Adipose tissue (tissue), 3 donors: ENCODE data around the gene TTYH3. TPM values are rescaled to one million over a fixed set of nuclear protein-coding genes. Genes with fewer than 3 reads are reported as not detected.
"Not testable (repeated sequence)": the region's sequence is repeated elsewhere in the genome, so short reads cannot be mapped to it uniquely, and the experiment has no call there.

Source experiments
- H3K27ac ChIP-seq: one replicate; pipeline ENCODE4 v1.5.1; 2013; ENCODE audit warnings: low read depth, low read length
- WGBS, 3 donors: extraction: QIAGEN DNeasy Blood & Tissue Kit; methylation state at CpG; one replicate each; pipeline ENCODE4 v1.1.7; 2013; 5-methylcytosine and 5-hydroxymethylcytosine counted together
- polyA plus RNA-seq, 3 donors: library from polyadenylated mRNA; stranded (reverse); fragments of 200-250 nt; gene quantifications; one replicate each; pipeline ENCODE4 v1.2.3, GENCODE V29; 2013
- donor health status: healthy with polysubstance abuse.
- donor health status: Bipolar disorder and iron deficiency.
- donor health status: healthy.

The TTYH3 gene
- polyA plus RNA-seq, 3 donors, result 7.2 to 49.8 (median 26.4) TPM

DNA sequence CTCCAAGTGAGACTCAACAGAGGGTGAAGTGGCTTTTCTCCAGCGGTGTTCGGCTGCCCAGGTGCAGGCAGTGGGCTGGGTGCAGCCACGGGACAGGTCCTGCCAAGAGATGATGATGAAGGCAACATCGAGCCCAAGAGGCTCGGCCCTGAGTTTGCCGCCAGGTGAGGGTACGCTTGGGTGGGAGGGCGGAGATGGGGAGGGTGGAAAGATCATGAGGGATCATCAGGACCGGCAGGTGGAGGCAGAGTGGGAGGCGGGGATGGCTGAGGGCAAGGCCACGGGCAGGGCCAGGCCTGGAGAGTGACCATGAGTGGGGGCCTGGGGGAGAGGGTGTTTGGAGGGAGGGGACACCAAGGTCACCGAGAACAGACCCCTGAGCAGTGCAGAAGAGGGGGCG, 38.4 kb downstream of the TTYH3 start:
- WGBS, 3 donors, result 71 to 91% (median 81%) methylated on average over 13 of the region's 13 CpGs

DNA sequence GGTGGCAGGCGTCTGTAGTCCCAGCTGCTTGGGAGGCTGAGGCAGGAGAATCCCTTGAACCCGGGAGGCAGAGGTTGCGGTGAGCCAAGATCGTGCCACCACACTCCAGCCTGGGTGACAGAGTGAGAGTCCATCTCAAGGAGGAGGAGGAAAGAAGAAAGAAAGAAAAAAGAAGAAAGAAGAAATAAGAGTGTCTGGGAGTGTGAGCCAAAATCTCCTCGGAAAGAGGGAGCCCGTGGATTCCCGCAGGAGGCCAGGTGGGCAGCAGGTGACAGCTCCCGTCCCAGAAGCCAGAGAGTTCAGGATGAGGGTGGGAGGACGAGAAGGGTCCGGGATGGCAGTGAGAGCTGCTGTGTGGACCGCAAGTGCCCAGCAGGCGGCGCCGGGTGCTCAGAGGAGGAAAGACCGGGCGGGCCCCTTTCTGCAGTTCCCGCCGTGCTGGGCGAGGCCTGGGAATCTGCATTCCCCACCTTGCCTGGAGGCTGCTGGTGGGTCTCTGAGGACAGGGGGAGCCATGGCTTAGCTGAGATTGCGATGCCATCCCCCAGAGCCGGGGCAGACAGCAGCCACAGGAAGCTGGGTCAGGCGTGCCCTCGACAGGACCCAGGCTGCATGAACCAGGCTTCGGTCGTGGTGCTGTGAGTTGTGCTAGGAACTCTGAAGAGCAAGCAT, 39.1 kb downstream of the TTYH3 start:
- no peak overlapping the region for H3K27ac ChIP-seq
- 20 to 23% (median 21%) methylated on average over 25 of the region's 25 CpGs for WGBS, 3 donors

More for the DNA sequence above, 38.4 kb downstream of the TTYH3 start:
- H3K27ac ChIP-seq, result no peak overlapping the region

DNA sequence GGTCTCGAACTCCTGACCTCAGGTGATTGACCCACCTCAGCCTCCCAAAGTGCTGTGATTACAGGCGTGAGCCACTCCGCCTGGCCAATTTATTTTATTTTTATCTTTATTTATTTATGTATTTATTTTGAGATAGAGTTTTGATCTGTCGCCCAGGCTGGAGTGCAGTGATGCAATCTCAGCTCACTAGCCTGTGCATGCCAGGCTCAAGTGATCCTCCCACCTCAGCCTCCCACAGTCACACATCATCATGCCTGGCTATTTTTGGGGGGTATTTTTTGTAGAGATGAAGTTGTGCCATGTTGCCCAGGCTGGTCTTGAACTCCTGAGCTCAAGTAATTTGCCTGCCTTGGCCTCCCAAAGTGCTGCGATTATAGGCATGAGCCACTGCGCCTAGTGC, 41.4 kb downstream of the TTYH3 start:
- H3K27ac ChIP-seq, result not testable (repeated sequence)
- 64 to 82% (median 79%) methylated on average over 6 of the region's 6 CpGs for WGBS, 3 donors

DNA sequence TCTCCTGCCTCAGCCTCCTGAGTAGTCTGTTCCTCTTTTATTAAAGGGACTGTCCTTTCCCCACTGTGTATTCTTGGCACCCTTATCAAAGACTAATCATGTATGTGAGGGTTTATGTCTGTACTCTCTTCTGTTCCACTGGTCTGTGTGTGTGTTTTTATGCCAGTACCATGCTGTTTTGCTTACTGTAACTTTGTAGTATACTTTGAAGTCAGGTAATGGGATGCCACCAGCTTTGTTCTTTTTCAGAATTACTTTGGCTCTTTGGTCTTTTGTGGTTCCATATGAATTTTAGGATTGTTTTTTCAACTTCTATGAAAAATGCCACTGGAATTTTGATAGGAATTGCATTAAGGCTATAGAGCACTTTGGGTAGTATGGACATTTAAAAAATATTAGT, 42.1 kb downstream of the TTYH3 start:
- H3K27ac ChIP-seq, result no peak overlapping the region

DNA sequence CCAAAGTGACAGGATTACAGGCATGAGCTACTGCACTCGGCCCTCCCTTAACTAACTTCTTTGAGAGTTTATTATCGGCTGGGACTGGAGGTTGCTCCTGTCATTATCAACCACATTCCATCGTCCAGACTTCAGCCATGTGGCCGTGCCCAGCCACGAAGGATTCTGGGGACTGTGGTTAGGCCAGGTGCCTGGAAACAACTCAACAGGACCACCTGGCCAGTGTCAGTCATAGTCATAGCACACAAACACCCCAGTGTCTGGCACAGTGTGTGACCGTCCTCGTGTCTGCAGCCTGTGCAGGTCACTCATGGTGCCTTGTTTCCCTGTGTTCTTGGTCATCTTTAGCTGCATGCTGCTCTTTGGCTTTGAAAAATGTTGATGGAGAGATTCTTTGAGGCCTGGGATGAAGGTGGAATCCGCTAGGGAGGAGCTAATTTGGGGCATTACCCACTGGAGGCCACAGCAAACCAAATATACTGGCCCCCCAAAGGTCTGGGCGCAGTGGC, 43.5 kb downstream of the TTYH3 start:
- 84 to 91% (median 87%) methylated on average over 9 of the region's 9 CpGs for WGBS, 3 donors

DNA sequence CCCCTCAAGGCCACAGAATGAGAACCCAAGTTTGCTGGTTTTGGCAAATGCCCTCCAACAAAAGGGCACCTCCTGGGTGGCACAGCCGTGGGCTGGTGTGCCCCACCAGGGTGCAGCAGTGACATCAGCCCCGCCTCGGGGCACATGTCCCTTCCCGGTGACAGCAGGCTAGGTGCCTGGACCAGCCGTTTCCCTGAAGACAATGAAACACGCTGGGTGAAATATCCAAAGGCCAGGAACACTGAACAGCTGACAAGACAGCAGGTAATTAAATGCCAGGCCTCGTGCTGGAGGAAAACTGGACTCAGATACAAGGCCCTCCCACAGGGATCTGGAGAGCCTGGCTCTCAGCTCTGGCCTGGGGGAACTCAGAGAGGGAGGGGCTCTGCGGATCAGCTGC, 44.8 kb downstream of the TTYH3 start:
- WGBS, 3 donors, result 66 to 90% (median 85%) methylated on average over 6 to 7 of the region's 8 CpGs
- not testable (repeated sequence) for H3K27ac ChIP-seq

More for the DNA sequence above, 43.5 kb downstream of the TTYH3 start:
- H3K27ac ChIP-seq, result no peak overlapping the region

DNA sequence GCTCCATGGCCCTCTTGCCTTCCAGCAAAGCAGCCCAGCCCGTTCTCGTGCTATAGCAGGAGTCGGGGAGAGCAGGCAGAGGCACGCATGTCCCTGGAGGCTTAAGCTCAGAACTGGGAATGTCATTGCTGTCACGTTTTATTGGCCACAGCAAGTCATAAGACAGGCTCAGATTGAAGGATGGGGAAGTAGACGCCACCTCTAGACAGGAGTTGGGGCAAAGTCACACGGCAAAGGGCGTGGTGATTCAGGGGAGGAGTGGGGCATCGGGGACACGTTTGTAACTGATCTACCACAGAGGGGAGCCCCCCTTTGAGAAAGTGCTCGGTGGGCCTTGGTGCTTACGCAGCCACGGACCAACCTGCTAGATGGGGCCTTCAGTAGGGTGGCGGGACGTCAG, 46.7 kb downstream of the TTYH3 start:
- not testable (repeated sequence) for H3K27ac ChIP-seq
- WGBS, 3 donors, result 77 to 85% (median 79%) methylated on average over 12 to 15 of the region's 15 CpGs

DNA sequence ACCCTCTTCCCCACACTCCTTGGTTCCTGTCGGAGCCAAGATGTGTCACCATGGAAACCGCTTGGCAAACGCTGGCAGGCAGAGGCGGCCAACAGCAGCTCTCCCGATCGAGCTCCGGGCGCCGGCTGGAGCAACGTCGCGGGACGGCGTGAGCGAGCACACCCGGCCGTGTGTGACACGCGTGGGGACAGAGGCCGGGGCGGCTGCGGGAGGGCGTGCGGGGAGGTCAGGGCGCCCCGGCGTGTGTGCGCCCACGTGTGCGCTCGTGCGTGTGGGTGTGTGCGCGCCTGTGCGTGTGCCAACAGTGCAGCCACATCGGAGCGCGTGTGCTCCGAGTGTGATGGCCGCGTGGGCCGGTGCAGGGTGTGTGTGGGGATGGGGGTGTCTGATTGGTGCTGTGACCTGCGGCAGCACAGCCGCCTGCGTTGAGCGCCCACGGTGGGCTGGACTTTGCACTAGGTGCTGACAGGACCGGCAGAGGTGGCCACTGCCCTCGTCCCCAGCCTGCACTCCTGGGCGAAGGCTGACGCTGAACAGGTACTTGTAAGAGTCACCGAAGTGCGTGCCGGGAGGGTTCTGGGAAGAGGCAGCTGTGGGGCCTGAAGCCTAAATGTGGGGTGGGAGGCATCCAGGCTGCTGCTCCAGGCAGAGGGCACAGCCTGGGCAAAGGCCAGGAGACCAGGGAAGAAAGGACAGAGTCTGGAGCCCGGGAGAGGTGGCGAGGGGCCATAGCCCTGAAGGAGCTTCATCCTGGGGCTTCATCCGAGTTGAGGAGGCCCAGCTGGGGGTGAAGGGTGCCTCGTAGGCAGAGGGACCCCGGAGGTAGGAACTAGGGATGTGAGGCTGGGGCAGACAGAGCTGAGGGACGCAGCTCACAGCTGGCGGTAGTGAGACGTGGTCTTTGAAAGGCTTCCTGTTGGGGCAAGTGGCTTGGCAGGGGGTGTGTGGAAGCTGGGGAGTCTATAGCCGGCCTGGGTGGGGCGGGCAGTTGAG, 47.6 kb downstream of the TTYH3 start:
- 59 to 75% (median 62%) methylated on average over 37 to 64 of the region's 64 CpGs for WGBS, 3 donors
- H3K27ac ChIP-seq, result not testable (repeated sequence)

DNA sequence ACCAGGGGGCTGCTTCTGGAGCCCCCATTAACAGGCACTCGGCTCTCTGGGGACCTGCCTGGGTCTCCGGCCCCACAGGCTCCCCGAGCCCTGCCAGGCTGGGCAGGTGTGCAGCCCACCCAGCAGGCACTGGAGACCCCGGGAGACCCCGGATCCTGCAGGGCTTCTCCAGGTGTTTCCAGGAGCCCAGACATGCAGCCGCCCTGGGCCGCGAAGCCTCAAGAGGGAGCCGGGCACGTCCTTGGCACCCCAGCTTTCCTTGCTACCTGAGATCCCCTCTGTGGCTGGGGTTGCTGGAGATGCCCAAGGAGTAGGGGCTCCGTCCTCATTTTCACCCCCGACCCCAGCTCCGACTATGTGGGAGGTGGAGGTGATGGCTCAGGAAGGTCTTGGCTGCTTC, 48.5 kb downstream of the TTYH3 start:
- 80 to 87% (median 85%) methylated on average over 13 of the region's 13 CpGs for WGBS, 3 donors
- no peak overlapping the region for H3K27ac ChIP-seq

DNA sequence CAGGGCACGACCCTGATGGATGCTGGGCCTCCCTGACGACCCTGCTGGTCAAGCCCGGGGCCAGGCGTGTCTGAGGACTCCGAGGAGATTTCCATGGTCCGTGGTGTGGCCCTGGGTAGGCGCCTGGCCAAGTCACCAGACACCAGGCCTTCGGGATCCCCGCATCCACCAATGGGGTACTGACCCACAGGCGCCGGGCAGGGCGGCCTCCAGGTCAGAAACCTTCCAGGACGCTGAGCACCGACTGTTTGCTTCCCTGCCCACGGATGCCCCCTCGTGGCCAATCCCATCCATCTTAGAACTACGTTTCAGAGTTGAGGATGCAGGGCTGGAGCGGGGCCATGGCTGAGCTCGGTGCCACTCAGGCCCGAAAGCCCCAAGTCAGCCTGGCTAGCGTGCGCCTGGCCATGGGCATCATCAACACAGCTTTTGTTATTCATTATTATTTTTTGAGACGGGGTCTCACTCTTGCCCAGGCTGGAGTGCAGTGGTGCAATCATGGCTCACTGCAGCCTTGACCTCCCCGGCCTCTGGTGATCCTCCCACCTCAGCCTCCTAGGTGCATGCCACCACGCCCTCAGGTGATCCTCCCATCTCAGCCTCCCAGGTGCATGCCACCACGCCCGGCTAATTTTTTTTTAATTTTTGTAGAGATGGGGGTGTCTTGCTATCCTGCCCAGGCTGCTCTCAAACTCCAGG, 49.2 kb downstream of the TTYH3 start:
- H3K27ac ChIP-seq, result no peak overlapping the region
- 36 to 44% (median 40%) methylated on average over 27 of the region's 27 CpGs for WGBS, 3 donors

DNA sequence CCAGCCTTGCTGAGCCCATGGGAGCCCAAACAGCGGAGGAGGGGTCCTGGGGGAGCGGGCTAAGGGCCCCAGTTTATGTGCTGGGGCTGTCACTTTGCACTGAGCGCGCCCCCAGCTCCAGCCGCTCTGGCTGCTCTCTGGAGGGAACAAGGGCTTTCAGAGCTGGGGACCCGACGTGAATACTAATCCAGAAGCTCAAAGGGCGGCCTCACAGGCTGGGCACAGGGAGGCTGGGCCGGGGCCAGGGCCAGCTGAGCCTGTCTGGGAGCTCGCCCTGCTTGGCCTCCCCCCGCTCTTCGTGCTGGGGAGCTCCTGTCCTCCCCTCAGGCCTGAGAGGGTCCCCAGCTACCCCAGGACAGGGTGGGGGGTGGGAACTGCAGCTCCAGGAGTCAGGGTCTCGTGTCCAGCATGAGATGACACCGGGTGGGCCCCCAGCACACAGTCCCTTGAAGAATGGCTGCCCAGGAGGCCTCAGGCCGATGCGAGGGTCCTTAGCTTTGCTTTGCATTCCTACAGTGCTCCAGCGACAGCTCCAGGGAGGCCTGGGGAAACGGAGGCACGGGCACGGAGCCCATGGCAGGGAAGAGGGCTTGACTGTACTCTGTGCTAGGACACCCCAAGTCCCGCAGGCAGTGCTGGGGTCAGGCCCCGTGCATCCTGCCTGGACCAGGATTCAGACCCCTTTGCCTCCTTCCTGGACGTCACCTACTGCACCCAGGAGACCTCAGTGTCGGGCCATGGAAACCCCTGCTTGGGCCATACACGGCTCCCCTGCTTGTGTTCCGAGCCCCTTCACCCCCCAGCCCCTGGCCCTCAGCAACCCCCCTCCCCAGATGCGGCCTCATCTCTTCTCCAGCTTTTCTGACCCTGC, 50.4 kb downstream of the TTYH3 start:
- 82 to 91% (median 87%) methylated on average over 25 to 27 of the region's 27 CpGs for WGBS, 3 donors
- H3K27ac ChIP-seq, result no peak overlapping the region

DNA sequence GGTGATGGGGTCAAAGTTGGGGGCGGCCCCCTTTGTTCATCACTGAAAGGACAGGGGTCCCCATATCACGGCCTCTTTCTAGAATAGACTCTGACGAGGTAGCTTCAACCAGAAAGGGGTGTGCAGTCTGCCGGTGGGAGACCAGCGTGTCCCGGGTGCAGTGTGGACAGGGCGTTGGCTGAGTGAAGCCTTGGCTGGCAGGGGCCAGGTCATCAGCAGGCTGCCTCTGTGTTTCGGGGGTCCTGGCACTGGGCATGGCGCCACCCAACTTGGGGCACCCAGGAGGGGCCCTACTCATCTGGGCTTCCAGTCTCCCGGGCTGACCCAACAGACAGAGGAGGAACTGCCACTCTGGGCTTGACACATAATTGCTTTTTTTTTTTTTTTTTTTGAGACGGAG, 52.7 kb downstream of the TTYH3 start:
- WGBS, 3 donors, result 92 to 93% (median 92%) methylated on average over 10 to 11 of the region's 11 CpGs
- no peak overlapping the region for H3K27ac ChIP-seq

DNA sequence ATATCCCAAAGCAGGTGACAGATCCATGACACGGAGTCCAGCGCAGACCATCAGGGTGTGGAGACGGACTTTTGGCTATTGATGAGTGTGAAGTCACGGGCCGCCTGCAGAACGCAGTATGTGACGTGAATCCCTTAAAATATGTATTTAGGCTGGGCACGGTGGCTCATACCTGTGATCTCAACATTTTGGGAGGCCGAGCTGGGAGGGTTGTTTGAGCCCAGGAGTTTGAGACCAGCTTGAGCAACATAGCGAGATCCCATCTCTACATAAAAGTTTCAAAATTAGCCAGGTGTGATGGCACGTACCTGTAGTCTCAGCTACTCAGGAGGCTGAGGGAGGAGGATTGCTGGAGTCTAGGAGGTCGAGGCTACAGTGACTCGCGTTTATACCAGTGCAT, 54.3 kb downstream of the TTYH3 start:
- WGBS, 3 donors, result 86 to 94% (median 91%) methylated on average over 14 of the region's 14 CpGs

DNA sequence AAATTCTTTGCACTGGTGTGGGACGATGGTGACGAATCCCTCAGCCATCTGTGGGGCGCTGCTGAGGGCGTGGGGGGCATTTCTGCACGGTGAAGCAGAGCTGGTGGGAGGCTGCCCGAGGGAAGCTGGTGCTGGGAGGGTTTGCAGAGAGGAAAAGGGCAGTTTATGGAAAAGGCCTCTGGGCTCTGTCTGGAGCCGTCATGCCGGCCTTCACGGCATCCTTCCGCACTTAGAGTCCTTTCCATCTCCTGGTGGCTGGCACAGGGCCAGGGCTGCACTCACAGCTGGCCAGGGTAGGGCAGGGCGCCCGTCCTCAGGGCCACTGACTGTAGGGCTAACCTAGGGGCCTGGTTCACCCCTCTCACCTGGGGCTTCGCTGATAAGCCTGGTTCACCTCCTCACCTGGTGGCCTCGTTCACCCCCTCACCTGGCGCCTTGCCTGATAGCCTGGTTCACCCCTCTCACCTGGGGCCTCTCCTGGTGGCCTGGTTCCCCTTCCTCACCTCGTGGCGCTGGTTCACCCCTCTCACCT, 55.6 kb downstream of the TTYH3 start:
- WGBS, 3 donors, result 36 to 49% (median 43%) methylated on average over 17 of the region's 17 CpGs
- H3K27ac ChIP-seq, result no peak overlapping the region

More for the DNA sequence above, 54.3 kb downstream of the TTYH3 start:
- H3K27ac ChIP-seq, result no peak overlapping the region

DNA sequence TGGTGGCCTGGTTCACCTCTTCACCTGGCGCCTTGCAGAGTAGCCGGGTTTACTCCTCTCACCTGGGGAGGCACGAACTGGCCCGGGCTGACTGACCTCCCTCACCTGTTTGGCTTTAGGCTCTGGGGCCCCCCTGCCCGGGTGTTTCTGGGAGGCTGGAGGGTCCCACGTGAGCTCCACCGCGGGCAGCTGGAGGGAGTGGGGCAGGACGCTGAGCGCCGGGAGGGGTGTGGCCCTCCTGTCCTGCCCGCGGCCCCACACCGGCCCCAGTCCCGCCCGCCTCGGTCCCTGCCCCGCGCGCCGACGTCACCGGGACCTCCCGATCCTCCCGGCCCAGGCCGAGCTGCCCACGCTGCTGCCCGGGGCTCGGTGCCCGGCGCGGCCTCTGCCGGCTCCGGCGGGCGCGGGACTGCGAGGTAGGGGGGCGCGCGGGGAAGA, 56.1 kb downstream of the TTYH3 start, which contains the start of gene AMZ1:
AMZ1 (plus strand) TSS at position 322 of the 438 bp plus-strand sequence. CDS start 12,250 bp downstream, outside the sequence.
- WGBS, 3 donors, result 3% methylated on average over 26 to 41 of the region's 41 CpGs

DNA sequence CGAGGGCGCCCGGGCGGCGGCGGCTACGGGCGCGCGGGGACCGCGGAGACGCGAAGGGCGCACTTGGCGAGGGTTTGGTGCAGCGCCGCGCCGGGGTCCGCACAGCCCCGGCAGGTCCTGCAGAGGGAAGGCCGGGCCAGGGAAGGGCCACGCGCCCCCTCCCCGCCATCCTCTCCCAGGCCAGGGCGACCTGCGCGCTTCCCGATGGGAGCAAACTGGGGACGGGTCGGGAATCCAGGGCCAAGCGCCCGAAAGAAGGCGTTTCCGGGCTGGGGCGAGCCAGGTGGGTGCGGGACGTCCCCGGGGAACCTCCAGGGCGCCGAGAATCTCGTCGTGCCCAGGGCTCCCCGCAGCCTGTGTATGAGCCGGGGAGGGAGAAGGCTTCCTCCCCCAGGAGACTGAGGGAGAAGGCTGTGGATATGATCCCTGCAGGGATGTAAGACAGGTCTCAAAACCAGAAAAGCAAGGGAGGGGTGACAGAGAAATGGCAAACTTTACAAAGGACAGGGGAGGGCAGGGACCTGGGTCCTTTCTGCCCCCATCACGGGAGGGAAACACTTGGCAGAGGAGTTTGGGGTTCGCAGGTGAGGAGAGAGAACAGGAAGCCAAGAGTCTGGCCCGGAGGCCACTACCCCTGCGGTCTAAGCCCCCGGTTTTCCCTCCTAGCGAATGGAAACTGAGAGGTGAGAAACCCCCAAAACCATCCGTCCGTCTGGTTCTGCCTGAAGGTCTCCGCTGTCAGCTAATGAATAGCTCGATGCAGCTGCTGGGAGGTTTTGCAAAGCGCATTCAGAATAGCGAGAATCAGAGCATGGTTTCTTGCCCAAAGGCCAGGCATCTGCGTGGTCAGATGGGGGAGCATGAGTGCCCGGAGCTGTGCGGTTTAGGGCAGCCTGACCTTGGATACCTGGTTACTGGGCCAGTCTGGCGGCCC, 56.9 kb downstream of the TTYH3 start:
- WGBS, 3 donors, result 6 to 9% (median 7%) methylated on average over 44 to 62 of the region's 62 CpGs
- H3K27ac ChIP-seq, result no peak overlapping the region

More for the DNA sequence above, 56.1 kb downstream of the TTYH3 start, which contains the start of gene AMZ1:
- H3K27ac ChIP-seq, result no peak within 1 kb of the TSS
